HG03280 (cell line): ENCODE measurements around the gene KIAA1755.

Source experiments
- ATAC-seq: cut with Tn5 transposase; IDR thresholded peaks from one replicate; pipeline ENCODE4 v1.9.1; 2021; ENCODE audit warnings: mild to moderate bottlenecking, moderate library complexity; ENCODE audit not compliant: unreplicated experiment

The KIAA1755 gene

GRCh38 chr20:38260378-38261053 lies at the start of gene KIAA1755:
TSS of gene KIAA1755 (minus strand) at chr20:38260735. CDS start at chr20:38260500, 235 bp downstream.
- ATAC-seq, result no peak

- ATAC-seq, result no peak
Measured at GRCh38 chr20:38308447-38308846, 47.9 kb upstream of the KIAA1755 start.

- no peak for ATAC-seq
Measured at GRCh38 chr20:38308047-38308438, 47.5 kb upstream of the KIAA1755 start.

GRCh38 chr20:38307371-38308046 lies 47.0 kb upstream of the KIAA1755 start:
- ATAC-seq, result no peak

- ATAC-seq, result no peak
Measured at GRCh38 chr20:38306379-38306778, 45.8 kb upstream of the KIAA1755 start.

GRCh38 chr20:38305541-38305940 lies 45.0 kb upstream of the KIAA1755 start:
- no peak for ATAC-seq

- ATAC-seq, result no peak
Measured at GRCh38 chr20:38304845-38305447, 44.4 kb upstream of the KIAA1755 start.

GRCh38 chr20:38303908-38304379 lies 43.4 kb upstream of the KIAA1755 start, which contains the start of gene BPI:
TSS of gene BPI (plus strand) at chr20:38304156. CDS start at chr20:38304224, 68 bp downstream.
- ATAC-seq, result no peak

GRCh38 chr20:38302786-38303185 lies 42.3 kb upstream of the KIAA1755 start:
- no peak for ATAC-seq

- no peak for ATAC-seq
Measured at GRCh38 chr20:38301309-38301708, 40.8 kb upstream of the KIAA1755 start.

GRCh38 chr20:38300438-38300837 lies 39.9 kb upstream of the KIAA1755 start:
- no peak for ATAC-seq

- no peak for ATAC-seq
Measured at GRCh38 chr20:38299963-38300362, 39.4 kb upstream of the KIAA1755 start.

- ATAC-seq, result no peak
Measured at GRCh38 chr20:38298768-38299288, 38.3 kb upstream of the KIAA1755 start.

GRCh38 chr20:38297916-38298674 lies 37.6 kb upstream of the KIAA1755 start:
- no peak for ATAC-seq

GRCh38 chr20:38296433-38296832 lies 35.9 kb upstream of the KIAA1755 start:
- ATAC-seq, result no peak

GRCh38 chr20:38295811-38296210 lies 35.3 kb upstream of the KIAA1755 start:
- no peak for ATAC-seq

- ATAC-seq, result no peak
Measured at GRCh38 chr20:38294076-38294591, 33.6 kb upstream of the KIAA1755 start.

- no peak for ATAC-seq
Measured at GRCh38 chr20:38293491-38294065, 33.0 kb upstream of the KIAA1755 start.

GRCh38 chr20:38291966-38292365 lies 31.4 kb upstream of the KIAA1755 start:
- no peak for ATAC-seq
